GM12878 (cell line): Measurements from ENCODE around the gene CENPP. TPM values are rescaled to one million over a fixed set of nuclear protein-coding genes. Genes with fewer than 3 reads are reported as not detected.

Experiments
- CHD2 ChIP-seq: IDR thresholded peaks from 2 replicates; pipeline ENCODE4 v1.6.1; 2011; ENCODE audit warnings: low read depth, low read length, improper control_type of control experiment, borderline replicate concordance
- GABPA ChIP-seq: IDR thresholded peaks from 2 replicates; pipeline ENCODE4 v1.6.1; 2014; ENCODE audit warnings: antibody characterized with exemption, low read depth, mild to moderate bottlenecking, inconsistent platforms
- MLLT1 ChIP-seq: fragments of 450-650 bp; IDR thresholded peaks from 2 replicates; pipeline ENCODE4 v1.6.1; 2016; ENCODE audit warnings: mild to moderate bottlenecking
- RCOR1 ChIP-seq: conservative IDR thresholded peaks from 2 replicates; pipeline ENCODE4 v1.6.1; 2012; ENCODE audit warnings: low read depth, low read length, improper control_type of control experiment
- SIX5 ChIP-seq: IDR thresholded peaks from 2 replicates; pipeline ENCODE4 v1.6.1; 2011; ENCODE audit warnings: mild to moderate bottlenecking, low read depth, low read length, moderate library complexity; ENCODE audit not compliant: severe bottlenecking
- ZBTB40 ChIP-seq: fragments of 450-650 bp; IDR thresholded peaks from 2 replicates; pipeline ENCODE4 v1.6.1; 2016; ENCODE audit warnings: mild to moderate bottlenecking, moderate library complexity, borderline replicate concordance
- polyA plus RNA-seq, 11 experiments: library from polyadenylated mRNA; depleted of rRNA in 4 of 11; unstranded in 6 of 11; stranded (reverse) in 5 of 11; fragments of >200 nt; fragmentation: Nextera tagmentation in 4 of 11; fragmentation: Illumina TruSeq in 1 of 11; extraction: Ambion mirVana in 4 of 11; extraction: Trizol in 1 of 11; gene quantifications; 1 replicate in 1 of 11; 2 replicates in 10 of 11; pipeline versions ENCODE4 v1.2.1 to v1.2.3, GENCODE V29; 2011 to 2016; ENCODE audit warnings: inconsistent platforms in 2 of 11, missing spikeins in 2 of 11, low read depth in 1 of 11
- total RNA-seq, 4 experiments: library from RNA; depleted of rRNA in 3 of 4; stranded (reverse); fragments of >200 nt in 3 of 4; fragmentation: Illumina TruSeq in 1 of 4; extraction: Trizol in 1 of 4; gene quantifications; 2 replicates each; pipeline versions ENCODE4 v1.2.1 to v1.2.3, GENCODE V29; 2013 to 2021

CENPP gene
- total and polyA plus RNA-seq, 10 of the 15 experiments (the other 5 are each of a cell fraction or from before 2014, with no cell fraction given): 9.4 to 31.4 (median 19.8) TPM

- no peak for TF ChIP-seq MLLT1
- no peak for TF ChIP-seq SIX5
- no peak for TF ChIP-seq GABPA
- TF ChIP-seq ZBTB40: no peak
- no peak for TF ChIP-seq CHD2
- TF ChIP-seq RCOR1: no peak
These were observed 76.6 kb downstream of the CENPP start (continued) for GRCh38 chr9:92402360-92402759.
